CD4-positive, alpha-beta T cell (primary cell): Measurements from ENCODE around the gene TLL2. TPM values are rescaled to one million over a fixed set of nuclear protein-coding genes. Genes with fewer than 3 reads are reported as not detected.

ENCODE experiments used
- ATAC-seq: fragments of 200-7000 bp; cut with Tn5 transposase; one replicate; pipeline ENCODE4 v1.10.0; 2022; ENCODE audit warnings: mild to moderate bottlenecking; ENCODE audit not compliant: poor library complexity
- CTCF ChIA-PET: fragments of 350-600 bp; sonication (Branson Sonifier 250); formaldehyde crosslinking; loops from one replicate; lab custom pipeline; 2021; ENCODE audit warnings: antibody characterized with exemption, inconsistent platforms; lab: Charles Lee
- POLR2A ChIA-PET: fragments of 350-600 bp; sonication (Branson Sonifier 250); formaldehyde crosslinking; loops from one replicate; lab custom pipeline; 2021; ENCODE audit warnings: antibody characterized with exemption, inconsistent platforms; lab: Charles Lee
- DNase-seq, 14 experiments: peaks; one replicate each; pipeline ENCODE4 v3.0.0-alpha.2; 2013 to 2020; ENCODE audit warnings: mixed read lengths in 2 of 14
- H3K27ac ChIP-seq, 2 donors: one replicate each; pipeline versions ENCODE4 v1.5.1 to v1.7.0; 2013; ENCODE audit warnings: low read length in 2 of 2, low read depth in 1 of 2, mild to moderate bottlenecking in 1 of 2
- H3K27me3 ChIP-seq, 2 experiments: 1 replicate in 1 of 2; 2 replicates in 1 of 2; pipeline versions ENCODE4 v1.6.1 to v1.7.0; 2013; ENCODE audit warnings: low read length in 2 of 2, control low read depth in 1 of 2, mild to moderate bottlenecking in 1 of 2, moderate library complexity in 1 of 2; ENCODE audit not compliant: insufficient read depth in 2 of 2, control insufficient read depth in 1 of 2
- H3K36me3 ChIP-seq: one replicate; pipeline ENCODE4 v1.6.1; 2013; ENCODE audit warnings: low read length, control low read depth; ENCODE audit not compliant: insufficient read depth
- H3K4me1 ChIP-seq: one replicate; pipeline ENCODE4 v1.6.1; 2013; ENCODE audit warnings: low read length, control low read depth; ENCODE audit not compliant: insufficient read depth
- H3K4me3 ChIP-seq: one replicate; pipeline ENCODE4 v1.5.1; 2013; ENCODE audit warnings: mild to moderate bottlenecking, low read length, moderate library complexity
- H3K9me3 ChIP-seq, 2 experiments: 1 replicate in 1 of 2; 2 replicates in 1 of 2; pipeline versions ENCODE4 v1.6.1 to v1.7.0; 2013; ENCODE audit warnings: low read length in 2 of 2, mild to moderate bottlenecking in 2 of 2, control low read depth in 1 of 2, moderate library complexity in 1 of 2; ENCODE audit not compliant: control insufficient read depth in 1 of 2, insufficient read depth in 1 of 2
- H3K27ac Mint-ChIP-seq: one replicate; pipeline ENCODE4 v1.8.0; 2020; ENCODE audit warnings: mixed read lengths
- H3K27me3 Mint-ChIP-seq: one replicate; pipeline ENCODE4 v1.8.0; 2021; ENCODE audit warnings: mixed read lengths
- H3K36me3 Mint-ChIP-seq: one replicate; pipeline ENCODE4 v1.8.0; 2021; ENCODE audit warnings: low read depth, mixed read lengths
- H3K4me1 Mint-ChIP-seq: one replicate; pipeline ENCODE4 v1.8.0; 2021; ENCODE audit warnings: low read depth, mixed read lengths
- H3K4me3 Mint-ChIP-seq: one replicate; pipeline ENCODE4 v1.8.0; 2020; ENCODE audit warnings: mild to moderate bottlenecking, mixed read lengths
- H3K9me3 Mint-ChIP-seq: one replicate; pipeline ENCODE4 v1.8.0; 2020; ENCODE audit warnings: mixed read lengths
- CTCF ChIP-seq: fragments of 200-600 bp; IDR thresholded peaks from one replicate; pipeline ENCODE4 v1.8.0; 2022; ENCODE audit warnings: antibody characterized with exemption, mild to moderate bottlenecking
- intact Hi-C, 2 experiments: fragments of 100-400 bp; cut with DNase I in 1 of 2; cut with micrococcal nuclease in 1 of 2; formaldehyde crosslinking; loops; one replicate each; pipeline versions ENCODE4 v1.15.1 to v1.9.0; 2023 to 2025; cut with DNase I, micrococcal nuclease
- total RNA-seq, 174 experiments: library from RNA in 2 of 174; stranded (reverse) in 2 of 174; gene quantifications; one replicate each; pipeline ENCODE4 v1.2.3 and lab custom pipeline; 2021 to 2026

TLL2 gene
- total RNA-seq, 2 experiments from 2014 or later, result not detected

GRCh38 chr10:96463562-96463961, 50.2 kb downstream of the TLL2 start:
- CTCF ChIA-PET, result no interaction called here
- Mint-ChIP-seq H3K9me3 (peaks cover 8% of the 10 kb centered on the region), H3K4me1 (no peaks in the 10 kb centered on the region), H3K27me3 (peaks cover 24% of the 10 kb centered on the region), H3K36me3 (no peaks in the 10 kb centered on the region), H3K4me3 (no peak overlapping the region), H3K27ac (no peak overlapping the region)
- DNase-seq (no peak), ATAC-seq (no peak)
- peaks cover 0 to 4% of the 10 kb centered on the region in 2 experiments for H3K9me3 ChIP-seq
- no peaks in the 10 kb centered on the region for H3K36me3 ChIP-seq
- intact Hi-C loops, result no loop called here
- H3K27me3 ChIP-seq, result peaks cover 0 to 5% of the 10 kb centered on the region in 2 experiments
- no peaks in the 10 kb centered on the region for H3K4me1 ChIP-seq
- H3K27ac ChIP-seq, result no peak overlapping the region
- POLR2A ChIA-PET, result no interaction called here
- TF ChIP-seq CTCF, result no peak
- H3K4me3 ChIP-seq, result no peak overlapping the region

- DNase-seq (no peak), ATAC-seq (no peak)
- Mint-ChIP-seq H3K4me1 (no peaks in the 10 kb centered on the region), H3K36me3 (no peaks in the 10 kb centered on the region), H3K27me3 (peaks cover 18% of the 10 kb centered on the region), H3K27ac (no peak overlapping the region), H3K4me3 (no peak overlapping the region), H3K9me3 (peaks cover 8% of the 10 kb centered on the region)
- Histone ChIP-seq H3K4me3 (no peak overlapping the region), H3K36me3 (no peaks in the 10 kb centered on the region), H3K27me3 (peaks cover 0 to 5% of the 10 kb centered on the region in 2 experiments), H3K4me1 (no peaks in the 10 kb centered on the region), H3K9me3 (peaks cover 0 to 4% of the 10 kb centered on the region in 2 experiments), H3K27ac (no peak overlapping the region)
- ChIA-PET CTCF (no interaction called here), POLR2A (no interaction called here)
- intact Hi-C loops, result no loop called here
- TF ChIP-seq CTCF, result no peak
Measured at GRCh38 chr10:96462606-96463151, 51.0 kb downstream of the TLL2 start.

- Mint-ChIP-seq H3K4me3 (no peak overlapping the region), H3K27ac (no peak overlapping the region), H3K4me1 (no peaks in the 10 kb centered on the region), H3K36me3 (no peaks in the 10 kb centered on the region), H3K9me3 (peaks cover 8% of the 10 kb centered on the region), H3K27me3 (peaks cover 18% of the 10 kb centered on the region)
- POLR2A ChIA-PET, result no interaction called here
- Histone ChIP-seq H3K27me3 (no peaks in the 10 kb centered on the region), H3K27ac (no peak overlapping the region), H3K4me1 (no peaks in the 10 kb centered on the region), H3K36me3 (no peaks in the 10 kb centered on the region), H3K9me3 (peaks cover 0 to 4% of the 10 kb centered on the region in 2 experiments), H3K4me3 (no peak overlapping the region)
- CTCF ChIA-PET, result no interaction called here
- DNase-seq (no peak), ATAC-seq (no peak)
- TF ChIP-seq CTCF, result no peak
- intact Hi-C loops, result no loop called here
Measured at GRCh38 chr10:96460316-96460715, 53.4 kb downstream of the TLL2 start.
